ENCODE data around the gene TUBA4B.
"Not testable (repeated sequence)": the region's sequence is repeated elsewhere in the genome, so short reads cannot be mapped to it uniquely, and the experiment has no call there.

Gene TUBA4B

DNA sequence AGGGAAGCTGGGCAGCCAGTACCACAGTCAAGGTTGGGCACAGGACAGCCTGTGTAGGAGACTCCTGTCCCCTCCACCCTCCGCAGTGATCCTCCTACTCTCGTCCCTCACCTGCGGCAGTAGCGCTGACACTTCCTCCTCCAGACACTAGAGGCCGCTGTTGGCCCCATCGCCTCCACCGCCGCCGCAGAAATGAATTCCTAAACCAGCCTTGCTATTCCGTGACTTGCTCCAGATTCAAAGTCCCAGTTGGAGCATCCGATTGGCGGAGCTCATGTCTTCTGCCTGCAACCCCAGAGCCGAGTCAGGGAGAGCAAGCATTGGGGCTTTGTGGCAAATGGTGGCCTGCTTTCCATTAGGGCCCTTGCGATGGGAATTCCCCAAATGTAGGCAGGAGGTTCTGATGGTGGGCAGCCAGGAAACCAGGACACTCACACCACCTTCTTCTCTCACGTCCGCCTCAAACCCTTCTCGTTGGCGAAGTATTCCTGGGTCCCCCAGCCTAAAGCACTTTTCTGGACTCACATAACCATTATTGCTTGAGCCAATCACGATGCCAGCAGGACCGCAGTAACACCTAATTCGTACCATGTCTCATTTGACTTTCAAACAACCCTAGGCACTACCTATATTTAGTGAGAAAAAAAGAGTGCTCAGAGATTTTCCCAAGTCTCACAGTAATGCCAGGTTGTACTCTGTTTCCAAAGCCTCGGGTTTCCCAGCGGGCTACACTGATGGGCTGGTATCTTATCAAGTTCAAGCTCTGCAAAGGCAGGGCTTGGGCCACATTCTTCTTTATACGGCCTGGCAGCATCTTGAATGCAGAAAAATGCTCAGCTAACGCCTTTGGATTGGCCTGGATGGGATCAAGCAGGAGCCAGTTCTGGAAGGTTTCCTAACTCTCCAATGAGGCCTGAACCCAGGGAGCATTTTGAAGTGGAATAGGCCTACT is 24.9 kb downstream of the TUBA4B start:
- peak; percentile 69 for DNase-seq

DNA sequence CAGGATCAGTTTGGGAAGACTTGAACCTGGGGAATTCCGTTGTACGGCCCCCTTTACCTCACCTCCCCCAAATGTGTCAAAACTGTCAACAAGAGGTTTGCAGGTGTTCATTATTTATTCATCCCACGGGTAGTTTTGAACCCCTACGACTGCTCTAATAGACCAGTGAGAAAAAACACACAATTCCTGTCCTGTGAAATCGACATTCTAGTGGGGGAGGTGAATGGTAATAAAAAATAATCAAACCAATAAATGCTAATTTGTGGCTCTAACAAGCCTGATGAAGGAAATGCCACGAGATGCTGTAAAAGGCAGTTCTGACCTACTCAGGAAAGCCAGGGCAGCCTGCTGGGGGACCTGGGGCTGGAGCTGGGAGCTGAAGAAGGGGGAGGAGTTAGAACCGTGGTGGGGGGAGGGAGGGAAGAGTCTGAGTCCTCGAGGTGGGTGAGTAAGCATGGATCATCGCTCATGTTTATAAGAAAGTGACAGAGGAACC is 25.7 kb downstream of the TUBA4B start:
- no peak for DNase-seq

GRCh38 chr2:219279151-219279915 is 26.3 kb downstream of the TUBA4B start, which contains the start of gene DNAJB2:
DNAJB2 (plus strand) TSS chr2:219279366; CDS start chr2:219279834, 468 bp downstream.
- peak; percentile 98 for DNase-seq

DNA sequence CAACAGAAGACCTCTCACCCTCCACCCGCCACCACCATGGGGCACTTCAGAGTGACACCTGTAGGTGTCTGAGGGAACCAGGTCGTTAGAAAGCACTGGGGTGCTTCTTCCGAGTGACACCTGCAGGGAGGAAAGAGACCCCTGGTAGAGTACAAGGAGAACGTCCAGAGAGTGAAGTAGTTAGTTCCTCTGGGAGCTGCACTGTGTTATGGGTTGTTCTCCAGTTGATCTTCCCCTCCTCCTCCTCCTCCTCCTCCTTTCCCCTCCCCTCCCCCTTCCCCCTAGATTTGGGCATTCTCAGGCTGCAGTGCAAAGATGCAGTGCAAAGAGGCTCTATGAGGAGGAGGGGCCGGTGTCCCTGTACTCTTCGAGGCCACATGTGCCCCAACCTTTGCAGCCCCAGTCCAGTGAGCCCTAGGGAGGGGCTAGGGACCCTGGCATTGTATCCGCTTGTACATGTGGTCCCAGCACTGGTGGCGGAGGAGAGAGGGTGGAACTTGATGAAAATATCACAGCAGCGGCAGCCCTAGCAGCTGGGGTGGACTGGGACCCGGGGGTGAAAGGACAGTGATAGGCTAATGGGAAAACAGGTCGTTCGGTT is 27.0 kb downstream of the TUBA4B start:
- DNase-seq, result no peak

DNA sequence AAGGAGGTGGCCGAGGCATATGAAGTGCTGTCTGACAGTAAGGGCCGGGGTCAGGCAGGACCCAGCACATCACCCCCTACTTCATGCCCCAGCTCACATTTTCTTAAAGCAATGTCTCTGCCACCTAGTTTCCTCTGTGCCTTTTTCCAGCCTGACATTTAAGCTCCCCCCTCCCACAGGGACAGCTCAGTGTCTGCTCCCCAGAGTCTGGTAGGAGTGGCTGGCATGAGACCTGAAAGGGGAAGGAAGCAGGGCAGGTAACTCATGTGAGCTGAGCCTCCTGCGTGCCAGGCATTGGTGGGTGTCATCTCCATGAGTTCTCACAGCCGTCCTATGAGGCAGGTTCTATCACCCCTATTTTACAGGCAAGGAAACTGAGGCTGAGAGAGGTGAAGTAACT is 27.6 kb downstream of the TUBA4B start:
- DNase-seq, result no peak

- no peak for DNase-seq
These were observed 28.5 kb downstream of the TUBA4B start for GRCh38 chr2:219281588-219281987.

- DNase-seq, result no peak
These were observed 29.3 kb downstream of the TUBA4B start for GRCh38 chr2:219282375-219282774.

DNA sequence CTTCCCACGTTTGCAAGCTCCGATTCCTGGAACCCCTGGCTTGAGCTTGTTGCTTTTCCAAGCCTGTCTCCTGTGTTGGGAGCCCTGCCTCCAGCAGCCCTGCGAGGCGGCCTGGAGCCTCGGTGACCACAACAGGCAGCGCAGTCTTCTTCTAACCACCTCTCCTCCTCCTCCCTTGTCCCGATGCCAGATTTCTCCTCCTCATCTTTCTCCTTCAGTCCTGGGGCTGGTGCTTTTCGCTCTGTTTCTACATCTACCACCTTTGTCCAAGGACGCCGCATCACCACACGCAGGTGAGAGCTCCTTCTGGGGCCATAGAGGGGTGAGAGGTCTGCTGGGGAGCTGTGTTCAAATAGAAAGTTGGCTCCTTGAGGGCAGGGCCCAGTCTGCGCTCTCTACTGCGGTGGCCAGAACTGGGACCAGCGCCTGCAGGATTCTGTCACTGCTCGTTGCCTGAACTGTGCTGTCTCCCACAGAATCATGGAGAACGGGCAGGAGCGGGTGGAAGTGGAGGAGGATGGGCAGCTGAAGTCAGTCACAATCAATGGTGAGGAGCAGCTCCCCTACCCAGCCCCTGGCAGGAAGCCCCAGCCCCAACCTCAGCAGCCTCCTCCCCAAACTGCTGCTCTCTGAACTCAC is 30.0 kb downstream of the TUBA4B start:
- DNase-seq, result no peak

- DNase-seq, result no peak
These were observed 31.7 kb downstream of the TUBA4B start for GRCh38 chr2:219284501-219285372.

DNA sequence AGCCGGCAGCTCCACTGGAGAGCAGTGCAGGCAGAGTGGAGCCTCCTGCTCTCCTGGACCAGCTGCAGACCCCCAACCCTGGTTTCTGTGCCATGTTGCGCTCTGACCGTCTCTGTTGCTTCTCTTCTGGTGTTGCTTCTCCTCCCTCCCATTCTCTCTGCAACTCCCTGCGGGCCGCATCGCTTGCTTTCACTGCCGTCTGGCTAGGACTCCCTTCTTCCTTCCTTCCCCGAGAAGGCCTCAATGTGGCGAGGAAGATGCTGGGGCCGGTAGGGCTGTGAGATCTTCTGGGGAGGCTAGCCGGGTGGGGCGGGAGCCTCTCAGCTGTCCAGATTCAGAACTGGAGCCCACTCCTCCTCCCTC is 32.3 kb downstream of the TUBA4B start:
- DNase-seq, result no peak

- DNase-seq, result no peak
These were observed 32.9 kb downstream of the TUBA4B start for GRCh38 chr2:219285894-219286425.

DNA sequence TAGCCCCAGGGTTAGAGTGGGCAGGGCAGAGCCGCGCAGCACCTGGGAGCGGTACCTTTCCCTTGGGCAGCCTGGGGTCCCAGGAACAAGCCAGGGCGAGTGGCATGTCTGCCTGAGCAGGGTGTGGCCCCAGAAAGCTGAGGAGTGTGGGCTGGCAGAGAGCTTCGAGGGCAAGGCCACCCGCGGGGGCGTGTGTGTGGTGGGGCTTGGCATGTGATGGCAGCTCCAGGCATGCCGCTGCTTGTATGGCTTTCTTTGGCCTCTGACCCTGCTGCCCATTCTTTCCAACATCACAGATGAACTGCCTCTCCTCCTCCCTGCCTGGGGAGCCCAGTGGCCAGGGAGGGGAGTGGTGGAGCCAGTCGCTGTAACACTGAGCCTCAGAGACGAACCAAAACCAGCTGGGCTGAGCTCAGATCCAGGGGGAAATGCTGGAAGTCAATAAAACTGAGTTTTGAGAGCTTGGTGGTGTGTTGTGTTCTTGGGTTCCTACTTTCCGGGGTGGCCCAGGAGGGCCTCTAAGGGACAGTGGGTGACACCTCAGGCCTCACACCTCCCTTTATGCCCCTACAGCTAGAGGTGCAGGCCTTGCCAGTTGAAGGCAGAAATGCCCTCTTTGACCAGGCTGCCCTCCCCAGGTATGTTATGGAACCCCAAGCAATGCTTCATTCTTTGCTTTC is 33.5 kb downstream of the TUBA4B start:
- DNase-seq, result no peak

- not testable (repeated sequence) for DNase-seq
These were observed 34.0 kb downstream of the TUBA4B start for GRCh38 chr2:219287116-219287440.

DNA sequence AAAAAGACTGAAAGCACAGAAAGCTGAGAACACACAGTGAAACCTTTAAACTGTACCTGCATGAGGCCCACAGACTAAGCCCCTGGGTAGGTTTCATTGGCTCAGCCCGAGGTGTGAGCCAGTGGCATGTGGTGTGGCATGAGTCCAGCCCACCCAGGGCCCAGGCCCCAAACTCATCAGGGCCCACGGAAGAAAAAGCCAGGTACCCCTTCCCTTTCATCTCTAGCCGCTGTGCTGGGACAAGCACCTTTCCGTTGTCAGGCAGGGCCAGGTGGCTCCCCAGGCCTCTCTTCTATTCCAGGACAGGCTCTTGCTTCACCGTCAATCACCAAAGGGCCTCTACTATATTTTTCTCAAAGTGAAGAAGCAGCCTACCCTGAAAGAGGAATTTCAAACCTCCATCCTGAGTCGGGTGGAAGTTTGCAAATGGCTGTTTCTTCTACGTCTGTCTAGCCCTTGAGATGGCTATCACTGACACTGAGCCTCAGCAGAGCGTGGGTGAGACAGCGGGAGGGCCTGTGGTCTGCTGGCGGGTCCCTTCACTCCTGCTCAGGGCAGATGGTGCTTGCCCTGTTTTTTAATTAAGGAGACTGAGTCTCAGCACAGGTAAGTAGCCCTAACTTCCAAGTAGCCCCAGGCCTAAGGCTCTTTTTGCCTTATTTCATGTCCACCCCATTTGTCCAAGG is 34.7 kb downstream of the TUBA4B start:
- no peak for DNase-seq

DNA sequence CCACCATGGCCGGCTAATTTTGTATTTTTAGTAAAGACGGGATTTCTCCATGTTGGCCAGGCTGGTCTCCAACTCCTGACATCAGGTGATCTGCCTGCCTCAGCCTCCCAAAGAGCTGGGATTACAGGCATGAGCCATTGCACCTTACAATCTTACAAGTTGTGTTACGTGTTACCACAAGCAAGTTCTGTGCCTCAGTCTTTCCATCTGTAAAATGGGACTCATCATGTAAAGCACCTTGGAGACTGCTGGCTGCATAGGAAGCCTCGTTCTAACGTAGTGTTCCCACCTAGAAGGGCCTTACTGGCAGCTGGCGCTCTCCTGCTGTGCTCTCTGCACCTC is 36.1 kb downstream of the TUBA4B start:
- no peak for DNase-seq

GRCh38 chr2:219289537-219290361 is 36.7 kb downstream of the TUBA4B start:
- no peak for DNase-seq

- no peak for DNase-seq
These were observed 37.5 kb downstream of the TUBA4B start for GRCh38 chr2:219290381-219291171.

DNA sequence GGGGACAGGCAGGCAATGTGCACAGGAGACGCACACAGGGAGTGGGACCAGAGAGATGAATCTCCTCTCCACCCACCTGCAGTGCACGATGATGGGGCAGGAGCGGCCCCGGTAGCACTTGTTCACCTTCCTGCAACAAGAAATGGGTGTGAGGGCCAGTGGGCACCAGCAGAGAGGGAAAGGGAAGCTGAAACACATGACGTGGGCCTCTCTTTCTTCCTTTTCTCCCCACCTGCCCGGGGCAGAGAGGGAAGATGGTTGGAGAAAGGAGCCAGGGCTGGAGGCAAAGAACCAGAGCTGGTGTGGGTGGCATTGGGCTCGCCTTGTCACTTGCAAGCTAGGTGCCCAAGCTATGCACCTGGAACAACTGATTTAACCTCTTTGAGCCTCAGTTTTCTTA is 38.4 kb downstream of the TUBA4B start:
- DNase-seq, result no peak
